HG02840 (cell line): Measurements from ENCODE around the gene TOM1.

Experiments
- ATAC-seq: cut with Tn5 transposase; IDR thresholded peaks from one replicate; pipeline ENCODE4 v1.9.1; 2021; ENCODE audit warnings: mild to moderate bottlenecking, moderate library complexity, moderate number of reproducible peaks; ENCODE audit not compliant: unreplicated experiment, low FRiP score

The TOM1 gene

DNA sequence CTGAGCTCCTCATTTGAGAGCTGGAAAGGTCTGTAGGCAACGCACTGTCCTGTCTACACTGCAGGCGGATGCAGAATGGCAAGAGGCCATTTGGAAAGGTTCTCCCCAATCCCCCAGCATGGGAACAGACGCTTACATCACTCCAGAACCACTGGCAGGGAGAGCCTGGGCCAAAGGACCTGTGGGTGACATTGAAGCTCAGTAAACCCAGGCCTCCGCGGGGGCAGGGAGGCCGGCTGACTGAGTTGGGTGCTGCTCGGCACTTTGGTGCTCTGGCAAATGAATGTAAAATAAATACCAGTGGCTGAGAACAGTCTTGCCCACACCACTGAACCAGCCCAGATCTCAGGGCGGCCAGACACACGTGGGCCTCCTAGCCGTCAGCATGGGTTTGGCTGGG, 22.4 kb downstream of the TOM1 start:
- no peak for ATAC-seq

DNA sequence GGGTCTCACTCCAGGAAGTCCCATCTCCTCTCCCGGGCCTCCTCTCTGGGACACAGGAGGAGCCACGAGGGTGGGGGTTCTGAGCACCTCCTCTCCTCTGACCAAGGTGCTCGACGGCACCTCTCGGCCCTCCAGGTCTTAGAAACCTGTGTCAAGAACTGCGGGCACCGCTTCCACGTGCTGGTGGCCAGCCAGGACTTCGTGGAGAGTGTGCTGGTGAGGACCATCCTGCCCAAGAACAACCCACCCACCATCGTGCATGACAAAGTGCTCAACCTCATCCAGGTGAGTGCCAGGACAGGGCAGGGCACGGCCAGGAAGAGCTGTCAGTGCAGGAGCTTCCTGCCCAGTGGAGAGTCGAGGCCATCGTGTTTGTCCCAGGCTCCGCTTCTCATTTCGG, 23.2 kb downstream of the TOM1 start:
- no peak for ATAC-seq

DNA sequence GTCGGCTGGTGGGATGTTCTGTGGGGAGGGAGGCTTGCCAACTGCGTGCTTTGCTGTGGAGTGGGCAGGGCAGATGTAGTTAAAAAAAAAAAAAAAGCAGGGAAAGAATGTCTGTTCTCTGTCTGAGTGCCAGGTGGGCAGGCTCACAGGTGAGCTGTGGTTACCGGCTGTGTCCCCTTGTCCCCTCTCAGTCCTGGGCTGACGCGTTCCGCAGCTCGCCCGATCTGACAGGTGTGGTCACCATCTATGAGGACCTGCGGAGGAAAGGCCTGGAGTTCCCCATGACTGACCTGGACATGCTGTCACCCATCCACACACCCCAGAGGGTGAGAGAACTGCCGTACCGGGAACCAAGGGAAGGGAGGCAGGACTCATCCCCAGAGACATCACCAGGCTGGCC, 23.6 kb downstream of the TOM1 start:
- no peak for ATAC-seq

DNA sequence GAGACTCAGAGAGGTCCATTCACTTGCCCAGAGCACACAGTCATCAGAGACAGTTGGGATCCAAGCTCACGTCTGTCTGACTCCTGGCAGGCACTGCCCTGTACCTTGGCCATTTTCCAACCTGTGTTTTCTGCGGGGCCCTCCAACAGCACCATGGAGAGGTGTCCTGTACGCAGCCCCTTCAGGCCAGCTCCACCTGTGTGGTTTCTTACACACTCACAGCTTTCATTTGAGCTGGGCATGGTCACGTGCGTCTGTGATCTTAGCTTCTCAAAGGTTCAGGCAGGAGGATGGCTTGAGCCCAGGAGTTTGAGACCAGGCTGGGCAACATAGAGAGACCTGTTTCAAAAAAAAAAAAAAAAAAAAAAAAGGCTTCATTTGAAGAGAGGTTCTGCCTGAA, 24.4 kb downstream of the TOM1 start:
- ATAC-seq: no peak

DNA sequence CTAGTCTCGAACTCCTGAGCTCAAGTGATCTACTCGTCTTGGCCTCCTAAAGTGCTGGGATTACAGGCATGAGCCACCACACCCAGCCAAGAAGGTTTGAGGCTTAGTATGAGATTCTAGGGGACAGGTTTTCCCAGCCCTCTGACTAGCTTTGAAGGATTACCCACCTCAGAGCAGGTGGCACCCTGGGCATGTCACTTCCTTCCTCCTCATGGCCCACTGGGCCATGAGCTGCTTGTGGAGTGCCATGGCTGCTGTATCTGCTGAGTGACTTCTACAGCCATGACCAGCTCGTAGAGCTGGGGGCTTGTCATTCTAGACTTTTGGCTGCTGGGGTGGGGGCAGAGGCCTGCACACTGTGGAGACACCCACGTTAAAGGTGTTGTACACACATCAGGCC, 25.1 kb downstream of the TOM1 start:
- no peak for ATAC-seq

DNA sequence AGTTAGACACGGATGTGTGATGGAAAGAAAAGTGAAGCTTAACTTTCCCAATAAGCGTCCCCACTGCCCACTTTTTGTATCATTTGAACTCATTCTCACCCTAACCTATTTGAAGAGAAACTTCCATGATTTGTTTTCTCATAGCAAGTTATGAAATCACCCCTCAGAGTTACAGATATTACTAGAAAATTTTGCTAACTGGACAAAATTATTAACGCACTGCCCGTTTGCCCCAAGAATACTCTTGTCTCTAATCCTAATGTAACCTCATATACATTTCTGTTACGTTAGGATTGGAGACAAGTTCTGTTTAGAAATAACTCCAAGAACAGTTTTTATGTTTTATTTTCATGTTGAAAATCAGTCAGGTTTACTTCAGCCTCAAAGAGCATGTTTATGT, 25.5 kb downstream of the TOM1 start:
- ATAC-seq: no peak

DNA sequence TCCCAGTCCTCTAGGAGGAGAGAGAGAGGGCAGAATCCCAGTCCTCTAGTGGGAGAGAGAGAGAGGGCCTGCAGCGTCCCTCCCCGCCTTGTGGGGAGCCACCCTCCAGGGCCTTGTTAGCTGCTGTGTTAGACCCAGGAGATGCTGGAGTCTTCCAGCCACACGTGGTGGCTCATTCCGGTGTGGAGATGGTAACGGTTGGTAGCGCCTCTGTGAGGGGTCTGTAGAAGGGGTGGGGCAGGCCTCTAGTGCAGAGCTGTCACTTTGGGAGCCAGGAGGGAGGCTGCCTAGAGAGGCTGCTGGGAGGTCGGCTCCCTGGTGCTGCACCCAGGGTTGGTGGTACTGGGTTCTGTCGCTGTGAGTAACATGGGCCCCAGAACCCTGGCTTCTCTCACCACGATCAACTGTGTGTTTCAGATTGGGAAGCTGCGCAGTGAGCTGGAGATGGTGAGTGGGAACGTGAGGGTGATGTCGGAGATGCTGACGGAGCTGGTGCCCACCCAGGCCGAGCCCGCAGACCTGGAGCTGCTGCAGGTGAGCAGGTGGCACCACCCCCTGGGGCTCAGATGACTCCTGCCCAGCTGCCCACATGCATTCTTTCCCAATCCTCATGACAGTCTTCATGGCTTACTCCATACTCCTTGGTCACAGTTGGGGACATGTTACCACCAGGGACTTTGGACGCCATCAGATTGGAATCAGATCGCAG, 27.3 kb downstream of the TOM1 start:
- ATAC-seq: no peak

DNA sequence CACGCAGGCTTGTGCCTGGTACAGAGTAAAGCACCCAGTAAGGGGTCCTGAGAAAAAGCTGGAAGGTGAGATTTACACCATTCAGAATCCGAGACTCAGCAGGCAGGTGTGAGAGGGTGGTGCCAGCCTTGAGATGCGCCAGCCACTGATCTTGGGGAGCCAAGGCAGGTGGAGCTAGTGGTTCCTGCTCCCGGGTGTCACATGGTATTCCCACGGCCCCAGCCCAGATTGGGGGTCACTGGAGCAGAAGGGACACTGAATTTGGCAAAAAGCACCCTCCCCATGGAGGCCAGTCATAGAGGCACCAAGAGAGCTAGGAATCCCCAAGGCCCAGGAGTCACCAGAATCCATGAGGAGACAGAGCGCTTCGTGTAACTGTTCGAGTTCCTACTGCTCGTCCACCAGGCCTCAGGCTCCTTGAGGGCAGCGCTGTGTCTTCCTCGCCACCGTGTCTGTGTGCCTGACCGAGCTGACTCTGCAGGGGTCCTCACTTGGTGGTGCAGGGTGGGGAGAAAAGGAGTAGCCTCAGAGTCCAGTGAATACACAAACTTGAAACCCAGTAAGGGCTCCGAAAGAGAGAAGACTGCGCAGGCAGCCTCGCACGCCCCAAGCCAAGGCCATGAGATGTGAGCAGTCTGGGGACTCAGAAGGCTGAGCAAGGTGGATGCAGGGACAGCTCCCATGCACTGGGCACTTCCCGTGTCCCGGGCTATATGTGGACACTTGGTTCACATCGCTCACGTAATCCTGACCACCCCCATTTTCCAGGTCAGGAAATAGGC, 28.2 kb downstream of the TOM1 start:
- no peak for ATAC-seq

DNA sequence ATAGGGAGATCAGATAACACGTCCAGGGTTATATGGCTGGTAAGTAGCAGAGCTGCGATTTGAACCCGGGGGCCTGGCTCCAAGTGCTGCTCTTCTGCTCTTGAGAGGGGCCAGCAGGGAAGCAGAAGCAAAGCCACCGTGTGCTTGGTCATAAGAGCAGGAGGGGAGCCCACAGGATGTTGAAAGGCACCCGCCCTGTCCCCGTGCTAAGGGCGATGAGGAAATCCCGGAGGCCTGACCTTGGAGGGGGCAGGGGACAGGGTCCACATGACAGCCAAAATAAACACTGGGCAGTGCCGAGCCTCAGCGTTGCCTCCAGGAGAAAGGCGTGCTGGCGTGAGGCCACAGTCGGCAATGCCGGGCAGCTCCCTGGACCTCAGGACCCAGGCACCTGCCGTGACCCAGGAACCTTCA, 28.8 kb downstream of the TOM1 start:
- no peak for ATAC-seq

DNA sequence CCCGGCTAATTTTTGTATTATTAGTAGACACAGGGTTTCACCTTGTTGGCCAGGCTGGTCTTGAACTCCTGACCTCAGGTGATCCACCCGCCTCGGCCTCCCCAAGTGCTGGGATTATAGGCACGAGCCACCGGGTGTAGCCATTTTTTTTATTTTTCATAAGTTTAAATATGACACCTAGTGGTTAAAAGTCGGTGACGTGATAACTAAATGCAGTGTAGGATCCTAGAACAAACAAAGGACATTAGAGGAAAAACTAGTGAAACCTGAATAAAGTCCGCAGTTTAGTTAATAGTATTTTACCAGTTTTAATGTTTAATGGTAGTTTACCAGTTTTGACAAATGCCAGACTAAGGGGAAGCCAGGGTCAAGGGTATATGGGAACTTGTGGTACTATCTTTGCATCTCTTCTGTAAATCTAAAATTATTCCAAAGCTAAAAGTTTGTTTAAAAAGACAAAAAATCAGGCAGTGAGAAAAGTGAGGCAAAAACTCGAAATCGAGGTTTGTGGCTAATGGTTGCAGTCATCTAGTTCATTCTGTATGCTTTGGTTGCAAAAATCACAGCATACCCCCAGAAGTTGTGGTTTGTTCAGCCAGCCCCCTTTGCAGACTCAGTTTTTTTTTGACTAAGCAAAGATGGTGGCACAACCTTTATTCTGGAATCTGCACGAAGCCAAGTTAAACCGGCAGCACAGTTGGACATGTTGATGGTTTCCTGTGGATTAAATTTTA, 29.6 kb downstream of the TOM1 start:
- no peak for ATAC-seq

DNA sequence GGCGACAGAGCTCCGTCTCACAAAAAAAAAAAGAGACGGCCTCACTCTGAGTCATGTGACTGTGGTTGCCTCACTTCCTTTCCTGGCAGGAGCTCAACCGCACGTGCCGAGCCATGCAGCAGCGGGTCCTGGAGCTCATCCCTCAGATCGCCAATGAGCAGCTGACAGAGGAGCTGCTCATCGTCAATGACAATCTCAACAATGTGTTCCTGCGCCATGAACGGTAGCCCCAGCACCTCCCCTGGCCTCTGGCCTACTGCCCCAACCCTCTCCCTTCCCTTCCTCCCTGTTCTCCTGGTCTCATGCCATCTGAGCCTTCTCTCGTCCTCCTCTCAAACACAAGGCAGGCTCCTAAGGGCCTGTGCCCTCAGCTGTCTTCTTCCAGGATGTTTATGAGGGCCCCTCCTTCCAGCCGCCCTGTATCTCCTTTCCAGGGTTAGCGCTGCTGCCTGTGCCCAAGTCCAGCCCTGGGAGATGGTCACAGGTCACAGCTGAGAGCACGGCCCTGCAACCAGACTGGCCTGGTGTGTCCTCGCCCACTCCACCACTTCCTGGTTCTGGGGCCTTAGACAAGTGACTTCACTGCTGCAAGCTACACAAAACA, 30.7 kb downstream of the TOM1 start:
- ATAC-seq: no peak

DNA sequence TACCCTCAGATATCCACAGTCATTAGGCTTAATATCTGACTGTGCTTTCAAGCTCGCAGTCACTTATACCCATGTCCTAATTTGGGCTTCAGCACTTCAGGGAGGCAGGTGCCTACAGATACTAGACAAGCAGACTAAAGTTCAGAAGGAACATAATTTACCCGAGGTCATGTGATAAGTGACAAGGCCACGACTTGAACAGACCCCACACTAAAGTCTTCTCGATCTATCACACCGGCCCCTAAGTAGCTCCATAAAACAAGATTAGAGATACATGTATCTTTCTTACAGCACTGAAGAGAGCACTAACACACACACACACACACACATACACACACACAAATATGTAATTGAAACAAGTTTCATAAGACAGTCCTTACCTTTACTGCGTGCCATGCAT, 32.6 kb downstream of the TOM1 start:
- no peak for ATAC-seq

DNA sequence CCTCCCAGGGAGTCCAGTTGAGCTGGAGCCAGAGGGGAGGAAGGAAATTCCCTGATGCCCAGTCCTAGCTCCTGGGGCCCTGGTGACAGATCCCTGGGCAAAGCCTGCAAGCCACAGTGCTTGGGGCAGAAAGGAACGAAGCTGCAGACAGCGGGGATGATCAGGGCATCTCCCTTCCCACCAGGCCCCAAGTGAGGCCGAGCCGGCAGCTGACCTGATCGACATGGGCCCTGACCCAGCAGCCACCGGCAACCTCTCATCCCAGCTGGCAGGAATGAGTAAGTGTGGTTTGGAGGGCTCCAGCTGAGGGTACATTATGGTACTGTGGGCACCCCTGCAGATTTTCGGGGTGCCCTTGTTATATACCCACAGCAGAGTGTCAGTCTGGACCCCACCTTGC, 33.5 kb downstream of the TOM1 start:
- no peak for ATAC-seq

DNA sequence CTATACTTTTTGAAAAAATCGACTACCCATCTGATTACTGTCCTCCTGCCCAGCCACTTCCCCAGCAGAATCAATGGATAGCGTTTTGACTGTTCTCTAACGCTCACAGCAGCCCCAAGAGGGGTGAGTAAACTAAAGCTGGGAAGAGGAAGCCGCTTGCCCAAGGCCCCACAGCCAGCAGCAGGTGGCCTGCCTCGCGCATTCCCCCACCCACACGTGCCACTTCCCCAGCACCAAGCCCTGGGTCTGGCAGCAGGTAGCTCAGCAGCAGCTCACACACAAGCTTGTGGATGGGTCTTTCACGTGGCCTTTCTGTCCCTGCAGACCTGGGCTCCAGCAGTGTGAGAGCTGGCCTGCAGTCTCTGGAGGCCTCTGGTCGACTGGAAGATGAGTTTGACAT, 34.3 kb downstream of the TOM1 start:
- no peak for ATAC-seq

DNA sequence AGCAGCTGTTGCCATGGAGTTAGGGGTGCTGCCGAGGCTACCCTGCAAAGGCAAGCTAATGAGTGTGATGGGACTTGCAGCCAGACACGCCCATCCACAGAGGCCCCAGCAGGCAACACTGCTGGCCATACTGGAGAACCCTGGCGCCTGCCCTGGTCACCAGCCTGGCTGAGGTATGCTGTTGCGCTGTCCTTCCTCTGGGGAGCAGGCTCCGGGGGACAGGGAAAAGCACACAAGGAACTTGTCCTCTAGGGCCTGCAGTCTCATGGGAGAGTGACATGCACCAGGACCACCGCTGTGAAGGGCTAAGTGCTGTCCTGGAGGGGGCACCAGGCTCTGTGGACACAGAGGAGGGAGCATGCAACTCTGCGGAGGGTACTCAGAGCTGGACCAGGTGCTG, 35.8 kb downstream of the TOM1 start:
- ATAC-seq: no peak

DNA sequence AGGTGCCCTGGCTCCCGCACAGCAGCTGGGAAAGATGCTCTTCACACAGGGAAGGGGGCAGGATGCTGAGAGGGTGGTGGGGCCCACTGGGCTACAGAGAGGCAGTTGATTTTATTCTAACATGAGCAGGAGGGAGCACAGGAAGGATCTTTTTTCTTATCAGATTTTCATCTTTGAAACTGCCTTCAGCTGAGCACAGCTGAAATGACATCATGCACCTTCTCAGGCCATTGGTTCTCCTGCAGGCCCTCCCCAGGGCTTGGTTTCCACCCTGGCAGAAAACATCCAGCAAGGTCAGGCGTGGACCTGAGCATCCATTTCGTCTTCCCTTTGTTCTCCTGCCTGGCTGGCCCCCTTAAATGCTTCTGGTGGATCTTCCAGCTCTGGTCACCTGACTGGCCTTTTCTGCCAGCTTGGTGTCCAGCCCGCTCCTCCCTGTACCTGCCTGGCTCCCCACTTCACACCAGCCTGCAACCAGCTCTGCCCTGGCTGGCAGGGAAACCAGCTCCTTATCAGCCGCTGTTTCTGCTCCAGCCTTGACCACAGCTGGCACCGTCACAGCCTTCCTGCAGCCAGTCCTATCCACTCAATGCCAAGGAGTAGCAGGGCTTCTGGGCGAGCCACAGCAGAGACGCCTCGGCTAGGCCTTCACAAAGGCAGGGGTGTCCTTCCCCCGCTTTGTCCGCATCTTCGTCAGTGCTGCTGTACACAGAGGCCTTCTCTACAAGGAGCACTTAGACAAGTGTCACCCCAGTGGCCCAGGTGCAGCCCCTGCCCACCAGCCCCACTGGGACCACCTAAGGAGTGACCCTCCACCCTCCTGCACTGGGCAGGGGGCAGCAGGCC, 36.5 kb downstream of the TOM1 start:
- no peak for ATAC-seq

DNA sequence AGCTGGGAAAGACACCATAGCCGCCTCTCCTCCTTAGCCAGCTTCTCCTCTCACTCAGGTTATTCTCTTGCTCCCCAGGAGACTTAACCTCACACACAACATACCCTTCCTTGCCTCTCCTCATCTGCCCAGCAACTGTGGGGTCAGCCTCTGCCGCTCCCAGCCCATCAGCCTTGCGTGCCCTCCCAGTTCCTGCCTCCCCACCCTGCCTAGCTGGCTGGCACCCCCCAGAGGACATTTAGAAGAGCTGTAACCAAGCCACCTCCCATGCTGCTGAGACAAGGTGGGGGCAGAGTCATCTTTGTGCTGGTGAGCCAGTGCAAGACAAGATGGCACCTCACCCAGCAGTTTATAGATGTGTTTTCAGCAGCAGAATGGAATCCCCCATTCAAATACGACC, 38.2 kb downstream of the TOM1 start:
- no peak for ATAC-seq

DNA sequence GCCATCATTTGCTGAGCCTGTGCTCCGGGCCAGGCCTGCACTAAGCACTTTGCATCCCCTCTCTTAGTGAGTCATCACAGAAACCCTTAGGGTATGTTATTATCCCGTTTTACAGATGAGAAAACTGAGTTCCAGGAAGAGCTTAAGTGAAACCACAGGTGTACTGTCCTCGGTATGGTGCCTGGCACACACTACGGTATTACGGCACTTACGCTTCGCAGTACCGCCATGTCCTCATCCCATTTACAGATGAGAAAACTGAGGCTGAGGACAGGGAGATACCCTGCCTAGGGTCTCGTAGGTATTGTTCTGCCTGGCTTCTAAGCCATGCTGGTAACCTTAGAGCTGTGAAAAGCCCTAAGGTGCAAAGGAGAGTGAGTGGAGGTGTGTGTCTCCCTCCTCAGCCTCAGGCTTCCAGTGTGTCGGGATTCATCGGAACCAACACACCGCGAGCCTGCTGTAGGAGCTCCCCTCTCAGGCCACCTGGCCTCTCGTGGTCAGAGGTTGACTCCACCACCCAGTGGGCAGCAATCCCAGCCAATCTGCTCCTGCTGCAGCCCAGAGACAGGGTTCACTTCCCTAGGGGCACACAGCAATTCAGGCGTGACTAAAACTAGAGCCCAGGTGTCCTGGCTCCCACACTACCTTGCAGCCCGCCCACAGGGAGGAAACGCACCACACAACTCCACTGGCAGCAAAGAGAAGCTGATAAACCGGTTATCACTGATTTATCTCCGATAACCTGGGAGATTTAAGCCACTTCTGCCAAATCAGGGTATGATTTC, 41.6 kb downstream of the TOM1 start:
- ATAC-seq: no peak

DNA sequence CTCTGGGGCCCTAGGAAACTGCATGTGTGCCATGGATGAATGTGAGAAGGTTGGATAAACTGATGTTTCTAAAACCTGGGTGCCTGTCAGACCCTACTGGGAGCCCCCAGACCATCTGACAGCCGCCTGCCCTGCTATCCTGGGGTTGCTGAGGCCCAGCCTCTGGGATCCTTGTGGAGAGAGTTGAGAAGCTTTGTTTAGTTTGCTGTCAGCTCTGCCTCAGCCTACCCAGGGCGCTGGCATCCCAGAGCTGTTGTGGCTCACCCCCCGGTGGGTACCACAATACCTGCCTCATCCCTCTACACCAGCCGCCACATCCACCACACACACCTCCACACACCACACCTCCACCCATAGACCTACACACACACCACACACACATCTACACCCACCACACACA, 42.7 kb downstream of the TOM1 start:
- no peak for ATAC-seq
